KOPT-K1 (cell line): ENCODE measurements around the gene CCNQ.

Experiments
- H3K27ac ChIP-seq: fragments of 200-600 bp; sonication (generic); 2 replicates; pipeline ENCODE4 v1.5.1; 2016; ENCODE audit warnings: antibody characterized with exemption, mild to moderate bottlenecking, low read depth, low read length; ENCODE audit not compliant: poor library complexity, severe bottlenecking
- H3K36me3 ChIP-seq: fragments of 200-600 bp; sonication (generic); 2 replicates; pipeline ENCODE4 v1.5.1; 2017; ENCODE audit warnings: antibody characterized with exemption, mild to moderate bottlenecking, low read length, moderate library complexity; ENCODE audit not compliant: insufficient read depth
- H3K9me3 ChIP-seq: fragments of 200-600 bp; sonication (generic); 2 replicates; pipeline ENCODE4 v1.5.1; 2017; ENCODE audit warnings: antibody characterized with exemption, low read length, mild to moderate bottlenecking; ENCODE audit not compliant: insufficient read depth, poor library complexity, severe bottlenecking

Gene CCNQ

GRCh38 chrX:153585827-153586226 is 13.1 kb downstream of the CCNQ start:
- Histone ChIP-seq H3K27ac (no peak overlapping the region), H3K36me3 (peaks cover 40% of the 10 kb centered on the region; the same call in 1 of the 2 replicates), H3K9me3 (no peaks in the 10 kb centered on the region)

- Histone ChIP-seq H3K9me3 (no peaks in the 10 kb centered on the region), H3K27ac (peak overlapping the region; percentile 53)
Observed at GRCh38 chrX:153583433-153583832, 15.5 kb downstream of the CCNQ start.

GRCh38 chrX:153582896-153583295 is 16.0 kb downstream of the CCNQ start:
- peak overlapping the region; percentile 53 for H3K27ac ChIP-seq
- H3K9me3 ChIP-seq: no peaks in the 10 kb centered on the region
- H3K36me3 ChIP-seq: peaks cover 11% of the 10 kb centered on the region; the same call in 1 of the 2 replicates

More at GRCh38 chrX:153583433-153583832, 15.5 kb downstream of the CCNQ start:
- peaks cover 16% of the 10 kb centered on the region; the same call in 1 of the 2 replicates for H3K36me3 ChIP-seq

DNA sequence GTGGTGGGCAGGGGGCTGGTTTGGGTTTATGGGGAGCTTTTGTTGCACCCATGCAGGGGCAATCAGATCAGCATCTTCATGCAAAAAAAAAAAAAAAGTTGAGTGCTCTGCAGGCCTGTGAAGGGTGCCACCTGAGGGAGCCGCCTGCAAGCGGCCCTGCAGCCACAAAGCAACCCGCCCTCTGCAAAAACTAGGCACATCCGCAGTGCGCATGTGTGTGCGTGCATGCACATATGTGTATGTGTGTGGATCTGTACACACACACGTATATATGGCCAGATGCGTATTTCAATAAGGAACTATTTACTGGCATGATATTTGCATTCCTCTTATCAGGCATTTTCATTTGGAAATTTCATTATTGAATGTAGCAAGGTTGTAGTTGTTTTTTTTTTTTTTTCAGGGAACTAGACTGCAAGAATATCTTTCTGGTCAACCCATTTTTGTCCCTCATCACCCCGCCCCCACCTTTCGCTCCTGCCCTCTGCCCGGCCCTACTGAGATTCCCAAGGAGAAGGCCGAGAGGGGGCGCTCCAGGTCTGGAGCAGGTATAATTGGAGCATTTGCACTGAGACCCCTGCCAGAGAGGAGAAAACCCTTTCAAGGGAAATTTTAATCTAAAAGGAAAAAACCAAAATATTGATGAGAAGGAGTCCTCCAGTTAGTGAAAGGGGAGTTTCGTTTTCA is 18.1 kb downstream of the CCNQ start:
- Histone ChIP-seq H3K27ac (no peak overlapping the region), H3K9me3 (no peaks in the 10 kb centered on the region), H3K36me3 (no peaks in the 10 kb centered on the region)

- H3K36me3 ChIP-seq: no peaks in the 10 kb centered on the region
- no peaks in the 10 kb centered on the region for H3K9me3 ChIP-seq
- no peak overlapping the region for H3K27ac ChIP-seq
Observed at GRCh38 chrX:153578889-153579288, 20.1 kb downstream of the CCNQ start.

DNA sequence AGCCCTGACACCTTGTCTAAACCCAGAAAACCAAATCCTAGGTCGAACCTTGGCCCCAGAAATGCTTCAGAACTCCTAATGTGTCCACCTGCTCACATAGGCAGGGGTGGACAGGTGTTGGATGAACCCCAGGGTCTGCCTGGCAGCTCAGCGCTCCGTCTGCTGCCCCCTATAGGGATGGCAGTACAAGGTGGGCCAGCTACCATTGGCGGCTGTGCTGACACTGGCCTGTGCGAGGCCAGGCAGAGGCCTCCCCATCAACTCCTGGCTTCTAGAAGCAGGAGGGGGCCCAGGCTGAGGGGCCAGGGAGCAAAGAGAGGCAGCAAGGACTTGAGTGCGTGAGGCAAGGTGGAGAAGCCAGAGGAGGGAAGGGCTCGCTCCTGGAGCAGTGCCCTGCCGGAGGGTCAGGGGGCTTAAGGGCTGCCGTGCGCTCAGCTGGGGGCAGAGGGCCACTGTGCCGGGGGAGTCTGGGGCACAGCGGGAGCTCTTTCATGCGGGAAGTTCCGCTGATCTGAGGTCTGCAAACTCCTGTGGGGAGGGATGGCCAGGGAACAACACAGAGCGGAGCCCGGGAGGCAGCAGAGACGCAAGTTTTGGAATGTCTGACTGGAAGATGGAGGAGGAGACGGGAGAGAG is 20.6 kb downstream of the CCNQ start:
- no peak overlapping the region for H3K27ac ChIP-seq
- no peaks in the 10 kb centered on the region for H3K36me3 ChIP-seq
- H3K9me3 ChIP-seq: no peaks in the 10 kb centered on the region

DNA sequence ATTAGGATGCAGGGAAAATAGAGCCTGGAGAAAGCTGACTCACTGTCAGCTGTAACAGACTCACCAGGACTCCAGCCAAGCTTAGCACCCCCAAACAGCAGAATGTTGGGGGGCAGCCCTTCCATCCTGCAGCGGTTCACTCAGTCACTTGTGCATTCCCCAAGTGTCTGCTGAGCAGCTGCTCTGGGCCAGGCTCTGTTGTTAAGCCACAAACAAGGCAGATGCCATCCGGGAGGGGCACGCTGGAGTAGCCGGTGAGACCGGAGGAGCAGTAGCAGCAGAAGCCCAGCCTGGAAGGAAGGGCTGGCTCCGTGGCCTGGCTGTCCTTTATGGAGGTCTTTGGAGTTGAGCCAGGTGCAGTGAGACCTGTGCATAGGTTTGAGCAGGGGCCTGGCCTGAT is 22.0 kb downstream of the CCNQ start:
- H3K27ac ChIP-seq: no peak overlapping the region

GRCh38 chrX:153576239-153576870 is 22.6 kb downstream of the CCNQ start:
- Histone ChIP-seq H3K36me3 (no peaks in the 10 kb centered on the region), H3K9me3 (no peaks in the 10 kb centered on the region), H3K27ac (no peak overlapping the region)

More for the DNA sequence above, 22.0 kb downstream of the CCNQ start:
- Histone ChIP-seq H3K36me3 (no peaks in the 10 kb centered on the region), H3K9me3 (no peaks in the 10 kb centered on the region)

DNA sequence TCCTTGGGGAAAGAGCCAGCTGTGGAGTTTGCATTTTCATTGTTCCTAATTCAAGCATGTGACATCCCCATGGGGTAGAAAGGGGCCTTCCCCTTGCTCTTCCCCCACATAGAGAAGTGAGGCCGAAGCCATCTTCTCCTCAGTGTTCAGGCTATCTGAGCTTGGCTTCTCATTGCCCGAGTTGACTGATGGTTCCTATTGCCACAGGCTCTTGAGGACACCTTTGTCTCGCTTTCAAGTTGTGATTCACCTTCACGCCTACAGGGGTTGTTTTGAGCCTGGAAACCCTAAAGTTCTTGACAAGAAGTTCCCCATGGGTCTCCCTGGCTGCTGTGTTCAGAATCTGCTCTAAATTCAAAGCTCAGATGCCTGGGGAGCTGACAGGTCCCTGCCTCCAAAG is 25.0 kb downstream of the CCNQ start:
- Histone ChIP-seq H3K36me3 (no peaks in the 10 kb centered on the region), H3K9me3 (no peaks in the 10 kb centered on the region), H3K27ac (no peak overlapping the region)

DNA sequence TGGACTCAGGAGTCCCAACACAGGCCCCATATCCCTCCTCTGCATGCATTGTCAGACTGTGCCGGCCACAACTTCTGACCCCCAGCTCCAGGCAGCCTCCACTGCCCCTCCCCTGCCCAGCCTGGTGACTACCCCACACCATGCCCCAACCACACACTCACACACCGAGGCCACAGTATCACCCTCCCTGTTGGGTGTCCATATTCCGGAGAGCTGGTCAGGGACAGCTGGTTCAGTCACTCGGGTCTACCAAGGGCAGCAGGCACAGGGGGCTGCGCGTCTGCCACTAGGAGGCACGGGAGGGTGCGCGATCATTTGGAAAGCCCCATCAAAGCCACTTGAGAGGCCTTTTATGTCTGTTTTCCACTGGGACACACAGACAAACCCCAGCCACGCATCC is 26.3 kb downstream of the CCNQ start:
- Histone ChIP-seq H3K9me3 (no peaks in the 10 kb centered on the region), H3K27ac (no peak overlapping the region), H3K36me3 (no peaks in the 10 kb centered on the region)

- no peaks in the 10 kb centered on the region for H3K9me3 ChIP-seq
- peak overlapping the region; percentile 55 for H3K27ac ChIP-seq
- H3K36me3 ChIP-seq: no peaks in the 10 kb centered on the region
Observed at GRCh38 chrX:153571534-153571908, 27.4 kb downstream of the CCNQ start.

- Histone ChIP-seq H3K9me3 (no peaks in the 10 kb centered on the region), H3K27ac (no peak overlapping the region)
Observed at GRCh38 chrX:153569475-153569874, 29.5 kb downstream of the CCNQ start.

DNA sequence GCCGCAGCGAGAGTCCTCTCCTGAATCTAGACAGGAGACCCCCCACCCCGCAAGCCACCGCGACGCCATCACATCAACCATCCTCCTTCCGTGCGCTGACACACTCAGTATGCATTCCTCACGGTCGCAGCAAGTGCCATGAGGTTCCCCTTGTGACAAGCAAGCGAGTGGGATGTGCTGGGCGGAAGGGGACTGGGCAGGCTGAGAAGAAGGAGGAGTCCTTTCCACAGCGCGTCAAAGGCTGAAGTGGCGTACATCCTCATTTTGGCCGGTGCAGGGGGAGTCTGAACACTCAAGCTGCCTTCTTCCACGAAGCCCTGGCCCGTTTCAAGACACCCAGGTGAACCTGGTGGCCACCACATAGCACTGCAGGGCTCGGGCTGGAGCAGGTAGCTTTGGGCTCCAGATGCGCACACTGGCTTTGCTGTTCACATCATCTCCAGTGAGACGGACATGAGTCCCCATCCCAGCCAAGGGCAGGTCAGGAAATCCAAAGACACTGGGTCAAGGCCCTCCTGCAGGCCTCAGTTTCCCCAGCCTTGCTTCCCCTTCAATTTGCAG is 30.4 kb downstream of the CCNQ start:
- H3K27ac ChIP-seq: no peak overlapping the region
- H3K9me3 ChIP-seq: no peaks in the 10 kb centered on the region
- H3K36me3 ChIP-seq: no peaks in the 10 kb centered on the region

More at GRCh38 chrX:153569475-153569874, 29.5 kb downstream of the CCNQ start:
- no peaks in the 10 kb centered on the region for H3K36me3 ChIP-seq

GRCh38 chrX:153565996-153566580 is 32.9 kb downstream of the CCNQ start:
- Histone ChIP-seq H3K27ac (no peak overlapping the region), H3K9me3 (no peaks in the 10 kb centered on the region), H3K36me3 (no peaks in the 10 kb centered on the region)

GRCh38 chrX:153564047-153564606 is 34.8 kb downstream of the CCNQ start:
- no peak overlapping the region for H3K27ac ChIP-seq
- H3K9me3 ChIP-seq: no peaks in the 10 kb centered on the region
- H3K36me3 ChIP-seq: no peaks in the 10 kb centered on the region
